ENCODE measurements around the gene ATG16L1. TPM values are rescaled to one million over a fixed set of nuclear protein-coding genes. Genes with fewer than 3 reads are reported as not detected.

The ATG16L1 gene
- total RNA-seq, 1 donor from 2014 or later, result 36.7 TPM

DNA sequence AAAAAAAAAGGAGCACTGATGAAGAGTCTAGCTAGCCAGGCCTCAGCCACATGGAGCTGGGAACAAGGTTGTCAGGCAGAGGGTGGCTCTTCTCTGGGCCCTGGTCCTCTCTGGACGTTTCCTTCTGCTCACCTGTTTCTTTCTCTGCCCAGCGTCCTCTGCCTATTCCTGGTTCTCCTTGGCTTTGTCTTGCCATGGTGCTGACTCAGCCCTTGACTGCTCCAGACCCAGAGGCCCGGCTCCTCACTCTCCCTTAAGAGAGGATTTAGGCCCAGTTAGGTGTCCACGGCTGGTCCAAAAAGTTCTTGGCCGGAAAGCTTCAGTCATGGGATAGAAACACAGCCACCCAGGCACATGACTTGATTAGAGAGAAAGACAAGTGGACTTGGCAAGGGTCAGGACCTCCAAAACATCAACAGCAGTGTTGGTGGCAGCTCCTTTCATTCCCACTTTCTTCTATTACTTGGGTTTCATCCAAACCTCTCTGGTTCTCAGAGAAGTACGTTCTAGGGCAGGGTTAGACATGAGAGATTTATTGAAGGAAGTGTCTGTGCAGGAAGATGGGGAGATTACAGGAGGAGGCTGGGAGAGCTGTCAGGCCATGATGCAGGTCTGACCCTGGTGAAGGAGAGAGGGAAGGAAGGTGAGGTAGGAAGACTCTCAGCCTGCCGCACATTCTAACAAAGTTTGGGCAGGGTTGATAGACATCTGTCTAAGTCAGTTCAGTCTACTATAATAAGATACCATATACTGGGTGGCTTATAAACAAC, 14.5 kb upstream of the ATG16L1 start:
- H3K4me1 Mint-ChIP-seq, result peaks cover 62% of the 10 kb centered on the region
- no peak overlapping the region for H3K4me3 Mint-ChIP-seq
- H3K27me3 Mint-ChIP-seq, result no peaks in the 10 kb centered on the region
- H3K36me3 Mint-ChIP-seq (ENCODE audit: low read depth), result peaks cover 3% of the 10 kb centered on the region
- intact Hi-C loops (cut with micrococcal nuclease), result no loop called here
- peak overlapping the region; percentile 29 for H3K27ac Mint-ChIP-seq
- H3K9me3 Mint-ChIP-seq, result peaks cover 4% of the 10 kb centered on the region
- DNase-seq, result no peak

GRCh38 chr2:233240897-233241296, 10.6 kb upstream of the ATG16L1 start:
- Mint-ChIP-seq H3K36me3 (ENCODE audit: low read depth) (peaks cover 3% of the 10 kb centered on the region), H3K27ac (peak overlapping the region; percentile 75), H3K4me3 (peak overlapping the region; percentile 48), H3K27me3 (no peaks in the 10 kb centered on the region), H3K4me1 (peaks cover 52% of the 10 kb centered on the region), H3K9me3 (peaks cover 4% of the 10 kb centered on the region)
- intact Hi-C loops (cut with micrococcal nuclease), result no loop called here
- DNase-seq, result peak; percentile 83

DNA sequence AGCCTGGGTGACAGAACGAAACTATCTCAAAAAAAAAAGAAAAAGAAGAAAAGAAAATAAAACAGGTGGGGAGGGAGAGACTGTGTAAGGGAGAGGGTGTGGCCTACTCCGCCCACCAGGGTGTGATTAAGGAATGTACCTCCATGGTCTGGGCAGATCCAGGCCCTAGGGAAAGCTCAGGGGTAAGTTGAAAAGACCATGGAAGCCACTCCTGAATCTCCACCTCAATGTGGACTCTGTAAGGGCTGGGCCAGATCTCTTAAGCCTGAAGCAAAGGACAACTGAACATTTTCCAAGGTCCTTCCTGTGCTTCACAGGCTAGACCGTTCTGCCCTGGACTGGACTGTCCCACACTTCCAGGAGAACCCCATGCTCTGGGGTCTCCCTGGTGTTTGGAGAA, 9.7 kb upstream of the ATG16L1 start:
- Mint-ChIP-seq H3K36me3 (ENCODE audit: low read depth) (peaks cover 3% of the 10 kb centered on the region), H3K4me3 (peak overlapping the region; percentile 18), H3K4me1 (peaks cover 52% of the 10 kb centered on the region), H3K9me3 (peaks cover 4% of the 10 kb centered on the region), H3K27ac (peak overlapping the region; percentile 51), H3K27me3 (no peaks in the 10 kb centered on the region)
- intact Hi-C loops (cut with micrococcal nuclease), result no loop called here
- no peak for DNase-seq

DNA sequence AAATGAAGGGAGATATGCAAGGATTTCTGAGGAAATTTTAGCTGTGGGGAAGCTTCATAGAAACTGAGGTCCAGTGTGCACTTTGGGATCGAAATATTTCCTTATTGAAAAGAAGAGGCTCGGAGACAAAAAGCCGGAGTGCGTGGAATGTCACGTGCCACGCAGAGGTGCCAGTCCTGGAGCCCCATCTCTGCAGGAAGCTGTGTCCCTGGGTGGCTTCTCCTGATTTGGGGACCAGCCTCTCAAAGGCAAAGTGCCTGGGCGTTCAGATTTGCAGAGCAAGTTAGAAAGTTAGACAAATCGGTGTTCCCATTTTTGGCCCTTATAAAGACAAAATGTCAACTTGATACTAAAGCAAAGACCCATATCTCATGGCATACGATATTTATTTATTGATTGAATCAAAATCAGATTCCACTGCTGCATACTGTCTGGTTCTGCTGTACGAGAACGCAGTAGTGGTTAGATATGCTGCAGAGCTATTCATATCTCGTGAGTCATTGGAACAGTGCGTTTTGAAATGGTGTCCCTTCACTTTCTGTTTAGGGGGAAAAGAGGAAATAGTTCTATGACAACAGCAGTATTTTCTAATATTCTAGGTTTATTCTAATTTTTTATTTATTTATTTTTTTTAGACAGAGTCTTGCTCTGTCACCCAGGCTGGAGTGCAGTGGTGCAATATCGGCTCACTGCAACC, 9.1 kb upstream of the ATG16L1 start:
- Mint-ChIP-seq H3K36me3 (ENCODE audit: low read depth) (no peaks in the 10 kb centered on the region), H3K27ac (peak overlapping the region; percentile 51), H3K4me3 (peak overlapping the region; percentile 18), H3K27me3 (no peaks in the 10 kb centered on the region), H3K9me3 (peaks cover under 1% of the 10 kb centered on the region), H3K4me1 (peaks cover 54% of the 10 kb centered on the region)
- DNase-seq, result no peak
- intact Hi-C loops (cut with micrococcal nuclease), result no loop called here

DNA sequence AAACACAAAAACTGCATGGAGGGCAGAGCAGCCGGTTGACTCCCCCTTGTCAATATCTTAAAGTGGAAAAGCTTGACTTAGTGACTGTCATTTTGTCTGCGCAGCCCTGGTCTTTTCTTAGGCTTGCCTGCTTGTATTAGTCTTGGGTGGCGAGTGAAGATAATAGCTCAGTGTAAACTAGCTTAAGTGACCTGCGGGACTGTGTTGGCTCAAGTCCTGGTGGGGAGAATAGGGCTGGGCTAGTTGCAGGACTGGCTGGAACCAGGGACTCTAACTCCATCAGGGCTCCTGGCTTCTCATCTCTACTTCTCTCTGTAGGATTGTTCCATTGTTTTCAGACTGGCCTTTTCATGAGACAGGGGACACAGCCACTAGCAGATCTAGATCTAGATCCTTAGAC, 8.1 kb upstream of the ATG16L1 start:
- DNase-seq, result no peak
- Mint-ChIP-seq H3K4me1 (peaks cover 55% of the 10 kb centered on the region), H3K36me3 (ENCODE audit: low read depth) (no peaks in the 10 kb centered on the region), H3K9me3 (no peaks in the 10 kb centered on the region), H3K27ac (no peak overlapping the region), H3K27me3 (no peaks in the 10 kb centered on the region), H3K4me3 (no peak overlapping the region)
- intact Hi-C loops (cut with micrococcal nuclease), result no loop called here

- no peaks in the 10 kb centered on the region for H3K36me3 Mint-ChIP-seq (ENCODE audit: low read depth)
- no peaks in the 10 kb centered on the region for H3K27me3 Mint-ChIP-seq
- H3K9me3 Mint-ChIP-seq, result no peaks in the 10 kb centered on the region
- H3K4me3 Mint-ChIP-seq, result no peak overlapping the region
- H3K27ac Mint-ChIP-seq, result no peak overlapping the region
- DNase-seq, result no peak
- peaks cover 50% of the 10 kb centered on the region for H3K4me1 Mint-ChIP-seq
- intact Hi-C loops (cut with micrococcal nuclease), result no loop called here
Observed at GRCh38 chr2:233244818-233245217, 6.7 kb upstream of the ATG16L1 start.

DNA sequence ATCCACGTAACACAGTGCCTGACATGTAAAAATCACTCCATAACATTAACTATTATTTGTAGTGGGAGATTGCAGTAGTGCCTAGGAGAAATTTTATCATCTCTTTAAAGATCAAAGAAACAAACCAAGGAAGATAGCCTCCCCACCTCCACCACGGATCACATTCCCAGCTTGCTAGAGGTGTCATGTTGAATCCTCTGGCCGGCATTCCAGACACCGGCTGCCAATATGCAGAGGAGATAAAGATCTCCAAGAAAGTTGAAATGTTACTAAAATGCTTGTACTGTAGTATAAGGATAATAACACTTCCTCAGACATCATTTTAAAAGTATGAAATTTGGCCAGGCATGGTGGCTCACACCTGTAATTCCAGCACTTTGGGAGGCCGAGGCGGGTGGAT, 6.1 kb upstream of the ATG16L1 start:
- Mint-ChIP-seq H3K36me3 (ENCODE audit: low read depth) (no peaks in the 10 kb centered on the region), H3K4me3 (no peak overlapping the region), H3K27me3 (no peaks in the 10 kb centered on the region), H3K27ac (no peak overlapping the region), H3K4me1 (peaks cover 52% of the 10 kb centered on the region), H3K9me3 (no peaks in the 10 kb centered on the region)
- intact Hi-C loops (cut with micrococcal nuclease), result no loop called here
- DNase-seq, result no peak

DNA sequence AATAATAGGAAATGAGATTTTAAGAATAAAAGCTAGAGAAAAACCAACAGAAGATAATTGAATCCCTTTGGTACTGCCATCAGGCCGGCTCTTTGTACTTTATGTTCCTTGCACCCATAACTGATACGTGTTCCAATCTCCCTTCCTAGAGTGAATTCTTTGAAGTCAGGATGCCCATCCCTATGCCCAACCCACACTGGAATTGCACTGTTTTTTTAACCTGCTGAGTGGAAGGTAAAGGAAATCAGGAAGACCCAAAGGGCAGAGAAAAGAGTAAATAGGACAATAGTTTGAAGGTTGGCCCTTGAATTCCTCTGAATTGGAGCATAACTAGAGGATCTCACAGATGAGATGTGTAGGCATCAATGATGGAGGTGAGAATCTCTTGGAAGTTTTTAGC, 4.4 kb upstream of the ATG16L1 start:
- Mint-ChIP-seq H3K27me3 (no peaks in the 10 kb centered on the region), H3K27ac (peak overlapping the region; percentile 88), H3K36me3 (ENCODE audit: low read depth) (peaks cover 1% of the 10 kb centered on the region), H3K4me1 (peaks cover 45% of the 10 kb centered on the region), H3K9me3 (no peaks in the 10 kb centered on the region), H3K4me3 (peak overlapping the region; percentile 20)
- intact Hi-C loops (cut with micrococcal nuclease), result loop anchor here (1.0 kb wide), 2 partner anchors 13 to 167 kb away; no protein-coding TSS in a partner anchor
- no peak for DNase-seq

DNA sequence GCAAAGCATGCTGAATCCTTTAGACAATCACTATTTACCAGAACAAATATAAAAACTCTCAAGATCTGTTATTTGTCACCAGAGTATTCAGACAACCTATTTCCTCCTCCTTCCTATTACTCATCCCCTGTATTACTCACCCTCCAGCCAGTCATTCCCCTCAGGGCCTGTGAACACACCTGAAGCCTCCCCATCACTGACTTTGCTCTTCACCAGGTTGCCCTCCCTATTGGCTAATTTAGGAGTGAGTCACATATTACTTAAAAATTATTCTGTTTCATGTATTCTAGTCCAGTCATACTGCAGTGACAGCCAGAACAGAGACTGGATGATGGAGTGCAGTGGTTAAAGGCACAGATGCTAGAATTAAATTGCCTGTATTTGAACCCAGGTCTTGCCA, 3.7 kb upstream of the ATG16L1 start:
- peak; percentile 80 for DNase-seq
- intact Hi-C loops (cut with micrococcal nuclease), result loop anchor here (1.0 kb wide), 2 partner anchors 13 to 167 kb away; no protein-coding TSS in a partner anchor
- Mint-ChIP-seq H3K4me3 (peak overlapping the region; percentile 48), H3K36me3 (ENCODE audit: low read depth) (peaks cover 2% of the 10 kb centered on the region), H3K9me3 (no peaks in the 10 kb centered on the region), H3K4me1 (peaks cover 43% of the 10 kb centered on the region), H3K27ac (peak overlapping the region; percentile 88), H3K27me3 (no peaks in the 10 kb centered on the region)

DNA sequence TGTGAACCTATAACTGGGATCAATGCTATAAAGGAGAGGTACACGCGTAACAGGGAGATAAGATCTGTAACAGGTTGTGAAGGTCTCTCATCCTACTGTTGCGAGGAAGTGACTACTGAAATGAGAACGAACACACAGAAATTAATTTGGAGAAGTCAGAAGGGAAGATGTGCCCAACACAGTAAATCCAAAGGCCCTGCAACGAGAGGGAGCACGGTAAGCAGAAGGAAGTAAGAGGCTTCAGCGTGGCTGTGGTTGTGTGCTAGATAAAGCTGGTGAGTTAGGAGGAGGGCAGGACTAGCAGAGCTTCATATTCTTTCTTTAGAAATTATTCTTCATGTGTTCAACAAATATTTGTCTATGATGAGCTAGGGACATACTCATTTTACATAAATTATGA, 2.5 kb upstream of the ATG16L1 start:
- DNase-seq, result no peak
- Mint-ChIP-seq H3K36me3 (ENCODE audit: low read depth) (peaks cover 7% of the 10 kb centered on the region), H3K4me3 (peak overlapping the region; percentile 18), H3K27ac (peak overlapping the region; percentile 25), H3K27me3 (no peaks in the 10 kb centered on the region), H3K4me1 (peaks cover 48% of the 10 kb centered on the region), H3K9me3 (no peaks in the 10 kb centered on the region)
- intact Hi-C loops (cut with micrococcal nuclease), result no loop called here

DNA sequence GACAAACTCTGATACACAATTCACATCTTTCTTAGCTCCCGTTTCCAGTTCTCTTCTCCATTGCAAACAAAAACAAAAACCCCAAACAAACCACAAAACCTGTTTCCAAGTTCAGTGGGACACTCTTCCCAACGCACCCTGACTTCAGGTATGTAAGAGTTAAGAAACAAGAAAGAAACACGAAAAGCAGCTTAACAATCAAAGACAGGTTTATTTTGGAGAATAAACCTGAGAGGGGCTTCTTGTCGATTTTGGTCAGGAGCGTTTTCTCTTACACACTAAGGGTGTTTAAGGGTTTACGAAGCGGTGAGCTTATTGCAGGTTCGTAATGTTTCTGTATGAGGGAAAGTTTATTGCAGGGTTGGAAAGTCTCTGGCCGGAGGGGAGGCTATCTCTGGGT, 905 bp upstream of the ATG16L1 start:
- H3K4me1 Mint-ChIP-seq, result peaks cover 53% of the 10 kb centered on the region

GRCh38 chr2:233250985-233251305, 528 bp upstream of the ATG16L1 start:
- H3K9me3 Mint-ChIP-seq, result no peaks in the 10 kb centered on the region
- H3K4me1 Mint-ChIP-seq, result peaks cover 57% of the 10 kb centered on the region
- peak overlapping the region; percentile 97 for H3K27ac Mint-ChIP-seq
- no peaks in the 10 kb centered on the region for H3K27me3 Mint-ChIP-seq
- peaks cover 18% of the 10 kb centered on the region for H3K36me3 Mint-ChIP-seq (ENCODE audit: low read depth)
- H3K4me3 Mint-ChIP-seq, result peak overlapping the region; percentile 87
- DNase-seq, result no peak
- intact Hi-C loops (cut with micrococcal nuclease), result loop anchor here (1.0 to 10.0 kb wide), 10 partner anchors 17 to 645 kb away; partner anchors contain the start of gene GIGYF2

More for the DNA sequence above, 905 bp upstream of the ATG16L1 start:
- peaks cover 15% of the 10 kb centered on the region for H3K36me3 Mint-ChIP-seq (ENCODE audit: low read depth)
- DNase-seq, result no peak
- H3K27me3 Mint-ChIP-seq, result no peaks in the 10 kb centered on the region
- peak overlapping the region; percentile 87 for H3K4me3 Mint-ChIP-seq
- intact Hi-C loops (cut with micrococcal nuclease), result loop anchor here (5.0 to 10.0 kb wide), 4 partner anchors 66 to 553 kb away; partner anchors contain the start of gene GIGYF2
- no peaks in the 10 kb centered on the region for H3K9me3 Mint-ChIP-seq
- H3K27ac Mint-ChIP-seq, result peak overlapping the region; percentile 97

DNA sequence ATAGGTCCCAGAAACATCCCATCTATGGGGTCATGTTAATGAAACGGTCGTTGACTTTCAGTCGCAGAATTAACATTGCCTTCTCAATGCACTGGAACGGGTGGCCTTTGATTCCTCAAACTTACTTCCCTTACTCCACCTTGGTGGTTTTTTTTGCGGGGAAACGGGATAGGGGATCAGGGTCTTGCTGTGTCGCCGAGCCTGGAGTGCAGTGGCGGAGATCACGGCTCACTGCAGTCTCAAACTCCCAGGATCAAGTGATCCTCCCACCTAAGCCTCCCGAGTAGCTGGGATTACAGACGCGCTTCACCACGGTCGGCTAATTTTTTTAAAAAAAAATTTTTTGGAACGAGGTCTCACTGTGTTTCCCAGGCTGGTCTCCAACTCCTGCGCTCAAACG, 754 bp downstream of the ATG16L1 start:
- H3K27ac Mint-ChIP-seq, result peak overlapping the region; percentile 77
- intact Hi-C loops (cut with micrococcal nuclease), result loop anchor here (5.0 to 10.0 kb wide), 4 partner anchors 67 to 555 kb away; partner anchors contain the start of gene GIGYF2
- no peaks in the 10 kb centered on the region for H3K27me3 Mint-ChIP-seq
- no peaks in the 10 kb centered on the region for H3K9me3 Mint-ChIP-seq
- no peak for DNase-seq
- H3K4me1 Mint-ChIP-seq, result peaks cover 56% of the 10 kb centered on the region
- peaks cover 26% of the 10 kb centered on the region for H3K36me3 Mint-ChIP-seq (ENCODE audit: low read depth)
- H3K4me3 Mint-ChIP-seq, result peak overlapping the region; percentile 87

- Mint-ChIP-seq H3K36me3 (ENCODE audit: low read depth) (peaks cover 49% of the 10 kb centered on the region), H3K9me3 (no peaks in the 10 kb centered on the region), H3K4me3 (peak overlapping the region; percentile 49), H3K27ac (peak overlapping the region; percentile 39), H3K27me3 (no peaks in the 10 kb centered on the region), H3K4me1 (peaks cover 55% of the 10 kb centered on the region)
- no peak for DNase-seq
- intact Hi-C loops (cut with micrococcal nuclease), result loop anchor here (10.0 kb wide), 2 partner anchors 70 to 470 kb away; no protein-coding TSS in a partner anchor
Observed at GRCh38 chr2:233255151-233255550, 3.7 kb downstream of the ATG16L1 start.
